Neural cell (in vitro differentiated cells): ENCODE results near the gene GABBR2. TPM values are rescaled to one million over a fixed set of nuclear protein-coding genes. Genes with fewer than 3 reads are reported as not detected.
"Not testable (repeated sequence)": the region's sequence is repeated elsewhere in the genome, so short reads cannot be mapped to it uniquely, and the experiment has no call there.

Source experiments
- H2AFZ ChIP-seq: fragments of 200-600, 300-800 bp; sonication (generic), shearing (Covaris generic); 2 replicates; pipeline ENCODE4 v1.6.0; 2014; ENCODE audit warnings: low read depth, mild to moderate bottlenecking, antibody characterized with exemption, low read length, moderate library complexity
- H3F3A ChIP-seq: fragments of 200-600 bp; shearing (Covaris generic); 2 replicates; pipeline ENCODE4 v1.6.1; 2016; ENCODE audit warnings: mild to moderate bottlenecking, moderate library complexity, mixed read lengths, antibody characterized with exemption, low read length; ENCODE audit not compliant: insufficient read depth, poor library complexity, severe bottlenecking
- H3K27ac ChIP-seq: fragments of 200-600, 300-800 bp; sonication (generic), shearing (Covaris generic); 2 replicates; pipeline ENCODE4 v1.5.1; 2014; ENCODE audit warnings: mild to moderate bottlenecking, low read length, moderate library complexity
- H3K27me3 ChIP-seq: fragments of 300-800, 200-600 bp; sonication (generic), shearing (Covaris generic); 2 replicates; pipeline ENCODE4 v1.6.0; 2014; ENCODE audit warnings: mild to moderate bottlenecking, low read depth, low read length, moderate library complexity; ENCODE audit not compliant: insufficient read depth
- H3K36me3 ChIP-seq: fragments of 300-800, 200-600 bp; sonication (generic), shearing (Covaris generic); 2 replicates; pipeline ENCODE4 v1.5.1; 2014; ENCODE audit warnings: mild to moderate bottlenecking, antibody characterized with exemption, low read length, moderate library complexity; ENCODE audit not compliant: insufficient read depth
- H3K4me2 ChIP-seq: fragments of 300-800, 200-600 bp; sonication (generic), shearing (Covaris generic); 2 replicates; pipeline ENCODE4 v1.6.0; 2014; ENCODE audit warnings: mild to moderate bottlenecking, low read length
- H3K4me3 ChIP-seq: fragments of 300-800, 200-600 bp; sonication (generic), shearing (Covaris generic); 2 replicates; pipeline ENCODE4 v1.5.1; 2014; ENCODE audit warnings: mild to moderate bottlenecking, low read length, moderate library complexity
- H3K79me2 ChIP-seq: fragments of 200-600 bp; shearing (Covaris generic); replicated peaks from 2 replicates; pipeline ENCODE4 v1.6.0; 2014; ENCODE audit warnings: mild to moderate bottlenecking, low read length, moderate library complexity; ENCODE audit not compliant: insufficient read depth
- H3K9ac ChIP-seq: fragments of 300-800, 200-600 bp; sonication (generic), shearing (Covaris generic); 2 replicates; pipeline ENCODE4 v1.6.1; 2016; ENCODE audit warnings: mild to moderate bottlenecking, low read length, mixed read lengths
- H3K9me2 ChIP-seq: fragments of 200-600 bp; shearing (Covaris generic); 2 replicates; pipeline ENCODE4 v1.6.1; 2016; ENCODE audit warnings: mild to moderate bottlenecking, low read length, mixed read lengths; ENCODE audit not compliant: insufficient read depth
- H3K9me3 ChIP-seq: fragments of 200-600, 300-800 bp; sonication (generic), shearing (Covaris generic); 2 replicates; pipeline ENCODE4 v1.6.1; 2016; ENCODE audit warnings: mild to moderate bottlenecking, mixed run types, low read length, moderate library complexity, mixed read lengths
- H4K20me1 ChIP-seq: fragments of 200-600 bp; shearing (Covaris generic); 2 replicates; pipeline ENCODE4 v1.6.1; 2016; ENCODE audit warnings: mild to moderate bottlenecking, mixed run types; ENCODE audit not compliant: insufficient read depth
- CTCF ChIP-seq: fragments of 450-650 bp; IDR thresholded peaks from 2 replicates; pipeline ENCODE4 v1.5.1; 2014; ENCODE audit warnings: antibody characterized with exemption, mild to moderate bottlenecking, moderate library complexity; ENCODE audit not compliant: poor library complexity, severe bottlenecking
- EP300 ChIP-seq: fragments of 450-650 bp; conservative IDR thresholded peaks from 2 replicates; pipeline ENCODE4 v1.6.1; 2014; ENCODE audit warnings: antibody characterized with exemption, mild to moderate bottlenecking, moderate library complexity; ENCODE audit not compliant: poor library complexity, severe bottlenecking
- EZH2 ChIP-seq: fragments of 200-600, 300-800 bp; shearing (Covaris generic), sonication (generic); IDR thresholded peaks from 2 replicates; pipeline ENCODE4 v1.6.1; 2014; ENCODE audit warnings: antibody characterized with exemption, low read length, borderline replicate concordance, mild to moderate bottlenecking; ENCODE audit not compliant: insufficient read depth, poor library complexity, severe bottlenecking
- MXI1 ChIP-seq: fragments of 450-650 bp; conservative IDR thresholded peaks from 2 replicates; pipeline ENCODE4 v1.6.1; 2014; ENCODE audit warnings: antibody characterized with exemption, mild to moderate bottlenecking; ENCODE audit not compliant: poor library complexity, severe bottlenecking
- POLR2AphosphoS5 ChIP-seq: IDR thresholded peaks from 2 replicates; pipeline ENCODE4 v1.6.1; 2012
- RAD21 ChIP-seq: fragments of 450-650 bp; conservative IDR thresholded peaks from 2 replicates; pipeline ENCODE4 v1.6.1; 2014; ENCODE audit warnings: antibody characterized with exemption, mild to moderate bottlenecking, moderate library complexity
- REST ChIP-seq: IDR thresholded peaks from 2 replicates; pipeline ENCODE4 v1.6.1; 2012; ENCODE audit warnings: borderline replicate concordance
- SMC3 ChIP-seq: fragments of 450-650 bp; conservative IDR thresholded peaks from 2 replicates; pipeline ENCODE4 v1.6.1; 2014; ENCODE audit warnings: antibody characterized with exemption, mild to moderate bottlenecking, moderate library complexity; ENCODE audit not compliant: poor library complexity
- TAF1 ChIP-seq: IDR thresholded peaks from 2 replicates; pipeline ENCODE4 v1.6.1; 2012; ENCODE audit warnings: low read depth
- polyA plus RNA-seq: library from polyadenylated mRNA; depleted of rRNA; stranded (reverse); fragments of >200 nt; gene quantifications from 2 replicates; pipeline ENCODE4 v1.2.3, GENCODE V29; 2014

GABBR2 gene
- polyA plus RNA-seq, 1 donor from 2014 or later: 7.1 TPM

- no peak for TF ChIP-seq EZH2
- no peak for TF ChIP-seq EP300
- no peak for TF ChIP-seq POLR2AphosphoS5
- no peak for TF ChIP-seq REST
- TF ChIP-seq TAF1: no peak
- no peak for TF ChIP-seq MXI1
- no peak for TF ChIP-seq RAD21
- TF ChIP-seq CTCF: no peak
- TF ChIP-seq SMC3: no peak
- Histone ChIP-seq H3F3A (no peaks in the 10 kb centered on the region), H3K9ac (no peak overlapping the region), H3K9me2 (no peaks in the 10 kb centered on the region), H3K9me3 (no peaks in the 10 kb centered on the region), H3K36me3 (no peaks in the 10 kb centered on the region), H2AFZ (no peak overlapping the region), H3K4me3 (no peak overlapping the region), H3K27ac (no peak overlapping the region), H4K20me1 (no peaks in the 10 kb centered on the region), H3K79me2 (no peaks in the 10 kb centered on the region), H3K27me3 (no peaks in the 10 kb centered on the region), H3K4me2 (no peak overlapping the region)
Observed at GRCh38 chr9:98686961-98687855, 21.5 kb downstream of the GABBR2 start.

GRCh38 chr9:98684816-98685215 lies 23.9 kb downstream of the GABBR2 start:
- H3F3A ChIP-seq, H3K4me2 ChIP-seq, H2AFZ ChIP-seq, H3K27me3 ChIP-seq, H3K27ac ChIP-seq, H3K36me3 ChIP-seq, H3K79me2 ChIP-seq, H3K4me3 ChIP-seq, H4K20me1 ChIP-seq, H3K9ac ChIP-seq, H3K9me2 ChIP-seq, H3K9me3 ChIP-seq: not testable (repeated sequence)
